Ramos (cell line): ENCODE measurements around the gene NKX2-2.

Experiments
- in situ Hi-C: fragments of 300-500 bp; cut with MboI; formaldehyde crosslinking; loops from one replicate; pipeline ENCODE4 v1.14.3; 2022; ENCODE audit warnings: low sequenced_read_pairs; ENCODE audit not compliant: unreplicated experiment

NKX2-2 gene

DNA sequence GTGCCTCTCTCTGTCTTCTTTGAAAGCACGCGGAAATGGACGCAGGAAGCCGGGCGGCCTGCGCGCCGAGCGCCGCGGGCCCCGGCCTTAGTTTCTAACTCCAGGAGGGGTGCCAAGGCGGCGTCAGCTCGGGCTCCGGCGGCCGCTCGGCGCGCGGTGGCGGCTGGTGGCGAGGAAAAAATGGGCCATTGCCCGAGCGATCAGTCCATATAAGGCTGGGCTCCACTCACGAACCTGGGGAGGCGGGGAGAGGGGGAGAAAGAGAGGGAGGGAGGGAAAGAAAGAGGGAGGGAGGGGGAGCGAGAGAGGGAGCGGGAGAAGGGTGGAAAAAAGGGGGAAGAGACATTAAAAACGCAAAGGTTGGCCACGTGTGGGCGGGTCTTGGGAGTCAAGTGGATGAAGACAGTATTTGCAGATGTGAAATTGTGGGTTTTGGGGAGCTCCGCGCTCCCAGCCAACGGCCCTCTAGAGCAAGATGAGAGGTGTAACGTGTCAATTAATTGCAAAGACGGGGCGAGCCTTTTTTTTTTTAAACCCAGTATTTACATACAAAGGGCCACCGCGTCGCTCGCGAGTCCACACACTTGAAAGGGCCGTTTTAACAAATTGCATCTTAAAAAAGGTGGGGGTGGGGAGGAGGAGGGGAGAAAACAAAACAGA lies at the start of gene NKX2-2:
TSS of gene NKX2-2 (minus strand) at position 184 of the 660 bp plus-strand sequence. CDS start 395 bp downstream, outside the sequence.
- in situ Hi-C loops: loop anchor here (25.0 kb wide), 1 partner anchor 652 kb away; no protein-coding TSS in a partner anchor

DNA sequence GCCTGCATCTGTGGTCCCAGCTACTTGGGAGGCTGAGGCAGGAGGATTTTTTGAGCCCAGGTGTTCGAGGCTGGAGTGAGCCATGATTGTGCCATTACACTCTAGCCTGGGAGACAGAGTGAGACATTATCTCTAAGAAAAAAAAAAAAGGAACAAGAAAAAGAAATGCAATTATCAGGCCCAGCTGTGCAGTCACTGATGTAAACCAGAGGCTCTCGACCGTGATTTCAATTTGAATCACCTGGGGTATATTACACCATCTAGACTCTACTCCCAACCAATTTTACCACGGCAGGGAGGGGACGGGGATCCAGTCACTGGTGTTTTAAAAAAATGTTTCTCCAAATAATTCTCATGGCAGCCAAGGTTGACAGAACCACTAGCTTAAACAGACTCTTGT lies 48.8 kb upstream of the NKX2-2 start:
- in situ Hi-C loops: no loop called here

DNA sequence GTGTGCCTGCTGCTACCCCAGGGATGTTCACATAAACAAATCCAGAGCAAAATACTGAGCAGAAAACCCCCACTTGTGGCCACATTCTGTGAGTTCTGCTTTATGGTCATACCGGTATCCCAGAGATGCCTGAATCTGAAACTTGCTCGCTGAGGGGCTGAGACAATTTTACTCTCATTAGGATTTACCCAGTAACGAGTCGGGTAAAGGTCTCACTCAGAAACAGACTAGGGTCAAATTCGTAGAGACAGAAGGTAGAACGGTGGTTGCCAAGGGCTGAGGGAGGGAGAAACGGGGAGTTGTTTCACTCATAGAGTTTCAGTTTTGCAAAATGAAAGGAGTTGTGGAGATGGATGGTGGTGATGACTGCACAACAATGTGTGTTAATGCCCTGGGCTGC lies 45.4 kb upstream of the NKX2-2 start:
- in situ Hi-C loops: no loop called here

DNA sequence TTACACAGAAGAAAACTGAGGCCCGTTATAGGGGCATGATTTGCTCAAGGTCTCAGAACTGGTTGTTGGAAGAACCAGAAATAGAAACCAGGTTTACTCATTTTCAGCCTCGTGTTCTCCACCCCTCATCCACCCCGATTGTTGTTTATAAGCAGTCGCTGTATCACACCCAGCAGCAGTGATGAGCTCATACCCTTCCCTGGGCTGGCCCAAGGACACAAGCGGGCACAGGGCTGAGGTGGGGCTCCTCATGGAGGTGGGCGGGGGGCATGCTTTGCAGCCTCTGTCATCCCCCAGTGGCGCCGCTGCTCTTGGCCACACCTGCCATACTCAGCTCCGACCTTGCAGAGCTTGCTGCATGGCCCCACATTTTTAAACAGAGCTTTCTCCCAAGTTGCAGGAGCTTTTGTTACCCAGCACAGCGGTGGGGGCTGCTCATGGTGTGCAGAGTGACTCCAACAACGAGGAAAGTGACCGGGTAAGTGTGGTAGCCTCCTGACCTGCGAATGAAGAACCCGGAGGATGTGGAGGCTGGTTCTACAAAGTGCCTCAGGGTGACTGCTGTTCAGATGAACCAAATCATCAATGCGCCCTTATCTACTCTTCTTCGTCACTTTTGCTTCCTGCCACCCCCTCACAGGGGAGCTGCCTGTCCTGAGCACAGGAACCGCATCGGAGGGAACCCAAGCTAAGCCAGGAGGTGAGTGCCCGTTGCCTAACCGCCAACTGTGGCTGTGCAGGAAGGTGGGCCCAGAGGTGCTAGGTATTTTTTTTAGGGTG lies 43.6 kb upstream of the NKX2-2 start:
- in situ Hi-C loops: no loop called here

- in situ Hi-C loops: no loop called here
Observed at GRCh38 chr20:21556398-21556797, 42.5 kb upstream of the NKX2-2 start.

- in situ Hi-C loops: no loop called here
Observed at GRCh38 chr20:21555470-21556120, 41.7 kb upstream of the NKX2-2 start.

DNA sequence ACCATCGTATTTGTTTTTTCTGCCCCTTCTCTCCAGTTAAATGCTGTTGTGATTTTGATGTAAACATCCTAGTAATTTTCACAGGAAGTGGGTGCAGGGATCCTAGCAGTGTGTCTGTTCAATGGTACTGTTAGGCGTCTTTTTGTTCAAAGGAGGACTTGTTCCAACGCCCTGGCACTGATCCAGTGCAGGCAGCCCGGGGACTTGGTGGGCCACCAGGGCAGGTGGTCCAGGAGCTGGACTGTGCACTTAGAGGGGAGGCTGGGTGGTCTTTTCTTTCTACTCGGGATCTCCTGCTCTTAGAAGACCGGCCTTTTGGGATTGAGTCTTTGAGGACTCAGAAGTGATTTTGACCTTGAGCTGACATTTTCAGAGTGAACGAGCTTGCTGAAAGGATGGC lies 41.1 kb upstream of the NKX2-2 start:
- in situ Hi-C loops: no loop called here

GRCh38 chr20:21554376-21554890 lies 40.6 kb upstream of the NKX2-2 start:
- in situ Hi-C loops: no loop called here

- in situ Hi-C loops: no loop called here
Observed at GRCh38 chr20:21550587-21550986, 36.7 kb upstream of the NKX2-2 start.

DNA sequence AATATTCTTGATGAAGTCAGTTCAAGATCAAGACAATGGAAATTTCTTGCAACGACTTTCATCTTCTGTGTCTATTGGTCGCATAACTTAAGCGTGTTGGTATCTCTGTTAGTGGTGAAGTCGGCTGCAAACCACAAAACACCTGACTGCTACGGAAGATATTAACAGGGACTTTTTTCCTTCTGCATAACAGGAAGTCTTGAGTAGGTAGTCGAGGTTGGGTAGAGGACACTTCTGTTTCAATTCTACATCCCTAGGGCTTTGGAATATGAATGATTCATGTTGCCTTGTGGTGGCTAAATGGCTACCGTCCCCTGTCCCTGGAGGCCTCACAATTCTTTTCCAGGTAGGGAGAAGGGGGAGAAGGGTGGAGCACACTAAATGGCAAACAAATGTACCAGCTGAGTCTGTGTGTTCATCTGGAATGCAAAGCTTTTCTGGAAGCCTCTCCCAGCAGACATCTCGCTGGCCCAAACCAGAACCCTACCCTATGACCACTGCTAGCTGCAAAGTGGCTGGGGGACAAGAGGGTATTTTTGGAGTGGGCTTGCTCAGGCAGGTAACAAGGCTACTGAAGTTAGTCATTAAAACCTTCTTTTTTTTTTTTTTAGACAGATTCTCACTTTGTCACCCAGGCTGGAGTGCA lies 34.6 kb upstream of the NKX2-2 start:
- in situ Hi-C loops: no loop called here

DNA sequence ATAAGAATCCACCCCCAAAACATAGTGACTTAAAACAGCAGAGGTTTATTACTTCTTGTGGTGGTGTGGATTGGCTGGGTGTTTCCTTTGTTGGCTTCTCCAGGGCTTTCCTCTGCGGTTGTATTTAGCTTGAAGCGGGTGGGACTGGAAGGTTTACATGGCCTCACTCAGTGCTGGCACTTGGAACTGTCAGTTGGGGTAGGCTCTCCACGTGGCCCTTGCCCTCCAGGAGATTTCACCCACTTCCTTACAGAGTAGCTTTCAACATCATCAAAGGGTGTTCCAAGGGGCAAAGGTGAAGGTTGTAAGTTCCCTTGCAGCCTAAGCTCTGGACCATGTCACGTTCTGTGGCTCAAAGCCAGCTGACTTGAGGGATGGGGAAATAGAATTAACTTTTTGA lies 32.5 kb upstream of the NKX2-2 start:
- in situ Hi-C loops: no loop called here

DNA sequence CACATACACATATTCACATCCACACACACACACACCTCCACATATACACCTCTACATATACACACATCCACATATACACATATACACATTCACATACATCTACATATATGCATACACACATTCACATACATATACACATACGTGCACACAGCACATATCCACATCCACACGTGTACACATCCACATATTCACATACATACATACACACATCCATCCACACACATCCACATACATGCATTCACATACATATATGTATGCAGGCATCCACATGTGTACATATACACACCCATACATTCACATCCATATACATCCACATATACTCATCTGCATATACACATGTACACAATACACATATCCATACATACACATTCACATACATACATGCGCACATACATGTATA lies 25.6 kb upstream of the NKX2-2 start:
- in situ Hi-C loops: no loop called here

- in situ Hi-C loops: no loop called here
Observed at GRCh38 chr20:21534886-21535285, 21.0 kb upstream of the NKX2-2 start.

- in situ Hi-C loops: no loop called here
Observed at GRCh38 chr20:21534453-21534852, 20.6 kb upstream of the NKX2-2 start.

DNA sequence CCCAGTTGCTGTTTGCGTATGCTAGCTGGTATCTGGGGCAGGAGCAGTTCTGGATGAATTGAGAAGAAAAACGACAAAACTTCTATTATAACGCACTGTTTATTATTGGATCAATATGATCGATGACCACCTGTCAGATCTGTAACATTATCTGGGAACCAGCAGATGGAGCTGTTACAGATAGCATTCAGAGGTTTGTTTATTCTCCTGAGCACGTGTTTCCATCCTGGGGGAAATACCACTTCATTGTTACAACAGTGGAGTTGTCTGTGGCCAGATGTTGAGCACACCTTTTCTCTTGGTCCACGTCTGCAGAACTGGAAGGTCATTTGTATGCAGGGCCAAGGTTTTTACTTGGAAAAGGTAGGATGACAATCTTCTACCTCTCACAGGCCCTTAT lies 16.0 kb upstream of the NKX2-2 start:
- in situ Hi-C loops: no loop called here

DNA sequence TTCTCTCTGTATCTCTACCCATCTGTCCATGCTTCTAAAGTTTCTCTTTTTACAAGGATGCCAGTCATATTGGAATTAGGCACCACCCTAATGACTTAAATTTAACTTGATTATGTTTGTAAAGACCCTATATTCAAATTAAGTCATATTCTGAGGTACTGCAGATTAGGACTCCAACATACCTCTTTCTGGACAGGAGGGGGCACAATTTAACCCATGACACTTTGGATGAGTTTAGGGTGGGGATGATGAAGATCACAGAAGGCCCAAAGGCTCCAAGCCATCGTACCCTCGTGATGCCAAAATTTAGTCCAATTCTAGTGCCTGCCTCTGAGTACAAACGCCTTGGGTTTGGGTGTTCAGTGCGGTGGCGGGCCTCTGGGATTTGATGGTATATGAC lies 15.0 kb upstream of the NKX2-2 start:
- in situ Hi-C loops: no loop called here

DNA sequence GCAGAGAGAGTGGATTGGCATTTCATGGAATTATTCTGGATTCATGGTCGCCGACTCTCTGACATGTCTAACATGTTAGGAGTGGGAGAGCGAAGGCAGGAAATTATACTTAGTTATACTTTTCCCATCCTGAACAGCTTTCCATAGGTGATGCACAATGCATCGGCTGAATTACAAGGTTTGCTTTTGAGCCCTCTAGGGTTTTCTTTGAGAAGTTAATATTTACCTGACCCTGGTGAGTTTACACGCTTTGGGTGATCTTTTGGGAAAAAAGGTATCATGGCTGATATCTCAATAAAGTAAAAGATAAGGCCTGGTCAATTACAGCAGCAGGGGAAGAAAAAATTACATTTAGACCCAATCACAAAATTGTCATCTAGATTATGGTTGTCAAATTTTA lies 14.0 kb upstream of the NKX2-2 start:
- in situ Hi-C loops: no loop called here

DNA sequence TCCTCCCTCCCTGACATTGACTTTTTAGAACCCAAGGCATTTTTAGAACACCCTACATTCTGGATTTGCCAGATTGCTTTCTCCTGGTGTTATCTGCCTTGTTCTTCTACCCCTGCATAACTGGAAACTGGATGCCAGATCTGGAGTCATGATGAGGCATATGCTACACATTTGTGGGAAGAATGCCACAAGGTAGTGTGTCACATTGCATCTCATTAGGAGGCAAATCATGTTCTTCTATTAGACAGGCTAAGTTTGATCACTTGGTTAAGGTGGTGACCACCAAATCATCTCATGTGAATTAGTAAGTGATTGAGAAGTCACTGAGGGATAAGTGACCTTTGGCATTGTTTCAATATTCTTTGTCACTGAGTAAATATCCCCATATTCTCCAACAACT lies 12.9 kb upstream of the NKX2-2 start:
- in situ Hi-C loops: no loop called here

- in situ Hi-C loops: loop anchor here (25.0 kb wide), 1 partner anchor 662 kb away; no protein-coding TSS in a partner anchor
Observed at GRCh38 chr20:21523895-21524294, 10.0 kb upstream of the NKX2-2 start.

- in situ Hi-C loops: loop anchor here (25.0 kb wide), 1 partner anchor 661 kb away; no protein-coding TSS in a partner anchor
Observed at GRCh38 chr20:21523281-21523868, 9.5 kb upstream of the NKX2-2 start.
